GM18870 (cell line): ENCODE data around the gene NEMF.
"Not testable (repeated sequence)": the region's sequence is repeated elsewhere in the genome, so short reads cannot be mapped to it uniquely, and the experiment has no call there.

Experiments
- ATAC-seq: cut with Tn5 transposase; IDR thresholded peaks from one replicate; pipeline ENCODE4 v1.9.1; 2021; ENCODE audit warnings: moderate library complexity; ENCODE audit not compliant: unreplicated experiment

Gene NEMF

GRCh38 chr14:49754570-49755097 is 98.0 kb downstream of the NEMF start:
- no peak for ATAC-seq

GRCh38 chr14:49746476-49746875 is 106.1 kb downstream of the NEMF start:
- not testable (repeated sequence) for ATAC-seq

GRCh38 chr14:49745191-49745590 is 107.4 kb downstream of the NEMF start:
- ATAC-seq, result no peak

GRCh38 chr14:49735669-49736068 is 116.9 kb downstream of the NEMF start:
- not testable (repeated sequence) for ATAC-seq

GRCh38 chr14:49733836-49734235 is 118.8 kb downstream of the NEMF start:
- ATAC-seq, result no peak

- ATAC-seq, result no peak
These were observed 119.7 kb downstream of the NEMF start for GRCh38 chr14:49732896-49733295.
